Osteocyte (in vitro differentiated cells): ENCODE measurements around the gene GRID1. TPM values are rescaled to one million over a fixed set of nuclear protein-coding genes. Genes with fewer than 3 reads are reported as not detected.

Experiments used
- DNase-seq: peaks from one replicate; pipeline ENCODE4 v3.0.0; 2021; ENCODE audit warnings: mixed read lengths; ENCODE audit not compliant: unreplicated experiment; ENCODE audit errors: extremely low spot score
- H3K27ac Mint-ChIP-seq: one replicate; pipeline ENCODE4 v1.8.0; 2021; ENCODE audit warnings: mild to moderate bottlenecking, mixed read lengths; ENCODE audit not compliant: unreplicated experiment
- H3K27me3 Mint-ChIP-seq: one replicate; pipeline ENCODE4 v1.8.0; 2021; ENCODE audit warnings: mixed read lengths; ENCODE audit not compliant: unreplicated experiment
- H3K36me3 Mint-ChIP-seq: one replicate; pipeline ENCODE4 v1.8.0; 2021; ENCODE audit warnings: mixed read lengths; ENCODE audit not compliant: unreplicated experiment
- H3K4me1 Mint-ChIP-seq: one replicate; pipeline ENCODE4 v1.8.0; 2021; ENCODE audit warnings: mixed read lengths; ENCODE audit not compliant: unreplicated experiment
- H3K4me3 Mint-ChIP-seq: one replicate; pipeline ENCODE4 v1.8.0; 2021; ENCODE audit warnings: mild to moderate bottlenecking, moderate library complexity, mixed read lengths; ENCODE audit not compliant: unreplicated experiment
- H3K9me3 Mint-ChIP-seq: one replicate; pipeline ENCODE4 v1.8.0; 2021; ENCODE audit warnings: mixed read lengths; ENCODE audit not compliant: unreplicated experiment
- CTCF ChIP-seq: fragments of 200-600 bp; sonication (generic); IDR thresholded peaks from 2 replicates; pipeline ENCODE4 v1.5.0; 2021; ENCODE audit warnings: antibody characterized with exemption, mild to moderate bottlenecking, moderate library complexity
- total RNA-seq: library from RNA; stranded (reverse); gene quantifications from 2 replicates; pipeline ENCODE4 v1.2.1, GENCODE V29; 2021

GRID1 gene
- total RNA-seq, 1 donor from 2014 or later, result 0.11 TPM

GRCh38 chr10:86336341-86336740 lies 30.3 kb downstream of the GRID1 start:
- Mint-ChIP-seq H3K9me3 (no peaks in the 10 kb centered on the region), H3K4me1 (no peaks in the 10 kb centered on the region), H3K36me3 (no peaks in the 10 kb centered on the region), H3K27ac (no peak overlapping the region), H3K27me3 (peaks cover 2% of the 10 kb centered on the region), H3K4me3 (no peak overlapping the region)
- DNase-seq, result no peak
- no peak for TF ChIP-seq CTCF

- no peak for TF ChIP-seq CTCF
- Mint-ChIP-seq H3K27ac (no peak overlapping the region), H3K4me1 (no peaks in the 10 kb centered on the region)
These were observed 30.8 kb downstream of the GRID1 start for GRCh38 chr10:86335831-86336230.

GRCh38 chr10:86335257-86335656 lies 31.3 kb downstream of the GRID1 start:
- H3K36me3 Mint-ChIP-seq, result no peaks in the 10 kb centered on the region
- no peak for TF ChIP-seq CTCF
- no peak overlapping the region for H3K4me3 Mint-ChIP-seq
- H3K9me3 Mint-ChIP-seq, result no peaks in the 10 kb centered on the region
- H3K27me3 Mint-ChIP-seq, result peaks cover 2% of the 10 kb centered on the region
- no peak for DNase-seq
- no peaks in the 10 kb centered on the region for H3K4me1 Mint-ChIP-seq
- H3K27ac Mint-ChIP-seq, result no peak overlapping the region

More at GRCh38 chr10:86335831-86336230, 30.8 kb downstream of the GRID1 start:
- DNase-seq, result no peak
- Mint-ChIP-seq H3K36me3 (no peaks in the 10 kb centered on the region), H3K4me3 (no peak overlapping the region), H3K27me3 (peaks cover 2% of the 10 kb centered on the region), H3K9me3 (no peaks in the 10 kb centered on the region)

GRCh38 chr10:86334488-86335085 lies 32.0 kb downstream of the GRID1 start:
- DNase-seq, result no peak
- H3K27ac Mint-ChIP-seq, result no peak overlapping the region
- no peak overlapping the region for H3K4me3 Mint-ChIP-seq
- no peaks in the 10 kb centered on the region for H3K36me3 Mint-ChIP-seq
- H3K27me3 Mint-ChIP-seq, result peaks cover 2% of the 10 kb centered on the region
- no peak for TF ChIP-seq CTCF
- no peaks in the 10 kb centered on the region for H3K4me1 Mint-ChIP-seq
- H3K9me3 Mint-ChIP-seq, result no peaks in the 10 kb centered on the region

- H3K4me3 Mint-ChIP-seq, result no peak overlapping the region
- no peak for TF ChIP-seq CTCF
- peaks cover 2% of the 10 kb centered on the region for H3K27me3 Mint-ChIP-seq
- H3K9me3 Mint-ChIP-seq, result no peaks in the 10 kb centered on the region
- H3K27ac Mint-ChIP-seq, result no peak overlapping the region
- no peak for DNase-seq
- H3K36me3 Mint-ChIP-seq, result no peaks in the 10 kb centered on the region
- H3K4me1 Mint-ChIP-seq, result no peaks in the 10 kb centered on the region
These were observed 32.6 kb downstream of the GRID1 start for GRCh38 chr10:86333826-86334487.
